NCI-H1417 treated with DMSO at 0.1 percent for 48 hours (cell line): ENCODE data around the gene DOCK8.

ENCODE experiments used
- DNase-seq: peaks from one replicate; lab custom pipeline; 2025; lab: John Stamatoyannopoulos, UW

The DOCK8 gene

GRCh38 chr9:268616-269015 is 54.0 kb downstream of the DOCK8 start:
- DNase-seq = no peak

GRCh38 chr9:269081-269711 is 54.5 kb downstream of the DOCK8 start:
- no peak for DNase-seq

GRCh38 chr9:270657-271237 is 56.1 kb downstream of the DOCK8 start:
- no peak for DNase-seq

- no peak for DNase-seq
Observed at GRCh38 chr9:272251-273213, 57.9 kb downstream of the DOCK8 start.

- DNase-seq = no peak
Observed at GRCh38 chr9:274406-274805, 59.7 kb downstream of the DOCK8 start.

GRCh38 chr9:277601-278295 is 63.1 kb downstream of the DOCK8 start:
- no peak for DNase-seq

GRCh38 chr9:278651-279050 is 64.0 kb downstream of the DOCK8 start:
- no peak for DNase-seq

GRCh38 chr9:279674-280073 is 65.0 kb downstream of the DOCK8 start:
- DNase-seq = no peak

- DNase-seq = no peak
Observed at GRCh38 chr9:281741-282645, 67.3 kb downstream of the DOCK8 start.

GRCh38 chr9:286071-286740 is 71.5 kb downstream of the DOCK8 start:
- no peak for DNase-seq

- DNase-seq = no peak
Observed at GRCh38 chr9:289121-289520, 74.5 kb downstream of the DOCK8 start.

- no peak for DNase-seq
Observed at GRCh38 chr9:292915-293314, 78.2 kb downstream of the DOCK8 start.

GRCh38 chr9:295576-295975 is 80.9 kb downstream of the DOCK8 start:
- no peak for DNase-seq

- DNase-seq = no peak
Observed at GRCh38 chr9:296411-296810, 81.7 kb downstream of the DOCK8 start.

- DNase-seq = no peak
Observed at GRCh38 chr9:297104-297972, 82.7 kb downstream of the DOCK8 start.

GRCh38 chr9:303502-303901 is 88.8 kb downstream of the DOCK8 start:
- no peak for DNase-seq

- DNase-seq = no peak
Observed at GRCh38 chr9:304106-304505, 89.4 kb downstream of the DOCK8 start.

- no peak for DNase-seq
Observed at GRCh38 chr9:304519-305185, 90.0 kb downstream of the DOCK8 start.

GRCh38 chr9:306907-307306 is 92.2 kb downstream of the DOCK8 start:
- no peak for DNase-seq
